OCI-LY1 (cell line): ENCODE data around the gene WNT2B.

ENCODE experiments used
- CTCF ChIP-seq: fragments of 200-600 bp; sonication (generic), shearing (Covaris generic); IDR thresholded peaks from 2 replicates; pipeline ENCODE4 v1.5.1; 2017; ENCODE audit warnings: mild to moderate bottlenecking, antibody characterized with exemption, low read length, moderate library complexity, mixed read lengths
- EZH2 ChIP-seq: fragments of 200-600 bp; sonication (generic), shearing (Covaris generic); IDR thresholded peaks from 2 replicates; pipeline ENCODE4 v1.8.0; 2017; ENCODE audit warnings: borderline replicate concordance, mixed run types, mild to moderate bottlenecking, antibody characterized with exemption, low read length, moderate library complexity, mixed read lengths

DNA sequence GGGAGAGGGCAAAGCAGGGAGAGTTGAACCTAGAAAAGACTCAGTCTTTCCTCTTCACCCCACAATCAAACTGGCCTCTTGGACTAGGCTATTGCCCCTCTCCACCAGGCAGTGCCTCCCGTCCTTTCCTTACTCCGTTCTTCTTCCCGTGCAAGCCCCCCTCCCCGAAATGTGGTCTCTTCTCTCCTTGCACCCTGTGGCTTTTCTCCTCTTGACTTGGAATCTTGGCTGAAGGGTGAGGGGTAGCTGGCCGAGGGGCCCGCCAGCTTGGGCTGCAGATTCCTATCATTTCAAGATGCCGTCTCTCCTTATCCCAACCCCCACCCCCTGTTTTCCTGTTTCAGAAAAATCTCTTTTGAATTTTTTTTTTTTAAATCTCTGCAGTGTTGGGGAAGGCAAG is 1.6 kb downstream of the WNT2B start:
- TF ChIP-seq EZH2: no peak
- TF ChIP-seq CTCF: no peak
